Measurements from ENCODE around the gene SYT10. TPM values are rescaled to one million over a fixed set of nuclear protein-coding genes. Genes with fewer than 3 reads are reported as not detected.

The SYT10 gene
- total RNA-seq, 1 experiment from 2014 or later, result 1.7 TPM

DNA sequence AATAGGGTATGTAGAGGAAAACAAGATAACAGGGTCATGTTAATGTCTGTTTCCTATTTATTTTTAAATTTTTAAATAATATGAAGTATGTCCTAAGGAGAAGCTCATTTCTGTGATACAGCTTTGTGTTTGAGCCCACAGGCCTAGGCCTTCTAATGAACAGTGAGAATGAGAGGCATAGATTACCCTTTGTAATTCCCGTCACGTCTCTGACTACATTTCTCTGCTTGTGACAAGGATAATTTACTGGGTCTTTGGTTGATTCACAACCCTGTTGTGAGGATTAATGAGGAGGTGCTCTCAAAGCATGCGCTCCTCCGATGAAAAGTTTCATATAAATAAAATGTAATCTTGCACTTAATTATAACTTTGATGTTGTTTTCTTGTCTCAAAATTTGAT is 56.1 kb downstream of the SYT10 start:
- no peak for ATAC-seq
- CTCF ChIA-PET, result no interaction called here

GRCh38 chr12:33376153-33376552 is 63.5 kb downstream of the SYT10 start:
- H3K4me1 Mint-ChIP-seq, result no peaks in the 10 kb centered on the region
- ChIA-PET CTCF (no interaction called here), POLR2A (no interaction called here)
- H3K27me3 Mint-ChIP-seq (ENCODE audit: low read depth), result no peaks in the 10 kb centered on the region
- H3K4me3 Mint-ChIP-seq, result no peak overlapping the region
- no peaks in the 10 kb centered on the region for H3K36me3 Mint-ChIP-seq
- no peak for DNase-seq (ENCODE audit: low spot score)
- ATAC-seq, result no peak
- H3K27ac Mint-ChIP-seq, result no peak overlapping the region
- H3K9me3 Mint-ChIP-seq, result no peaks in the 10 kb centered on the region
- TF ChIP-seq FOXP4 (CRISPR knock-in tag; IDR thresholded peaks at IDR 0.05) (no peak), RORB (CRISPR knock-in tag; IDR thresholded peaks at IDR 0.05) (no peak), ZNF219 (CRISPR knock-in tag; IDR thresholded peaks at IDR 0.05; ENCODE audit: borderline replicate concordance) (no peak), ZNF423 (CRISPR knock-in tag; IDR thresholded peaks at IDR 0.05) (no peak), ZNF263 (CRISPR knock-in tag; IDR thresholded peaks at IDR 0.05; ENCODE audit: low read depth) (no peak), MAX (CRISPR knock-in tag; IDR thresholded peaks at IDR 0.05) (no peak), KAT7 (CRISPR knock-in tag; IDR thresholded peaks at IDR 0.05; ENCODE audit: borderline replicate concordance) (no peak), ZBTB21 (CRISPR knock-in tag; IDR thresholded peaks at IDR 0.05; ENCODE audit: borderline replicate concordance) (no peak), ESRRA (CRISPR knock-in tag; IDR thresholded peaks at IDR 0.05; ENCODE audit: borderline replicate concordance) (no peak), PRRX2 (CRISPR knock-in tag; IDR thresholded peaks at IDR 0.05) (no peak)
- TF ChIP-seq, protein P1, sequence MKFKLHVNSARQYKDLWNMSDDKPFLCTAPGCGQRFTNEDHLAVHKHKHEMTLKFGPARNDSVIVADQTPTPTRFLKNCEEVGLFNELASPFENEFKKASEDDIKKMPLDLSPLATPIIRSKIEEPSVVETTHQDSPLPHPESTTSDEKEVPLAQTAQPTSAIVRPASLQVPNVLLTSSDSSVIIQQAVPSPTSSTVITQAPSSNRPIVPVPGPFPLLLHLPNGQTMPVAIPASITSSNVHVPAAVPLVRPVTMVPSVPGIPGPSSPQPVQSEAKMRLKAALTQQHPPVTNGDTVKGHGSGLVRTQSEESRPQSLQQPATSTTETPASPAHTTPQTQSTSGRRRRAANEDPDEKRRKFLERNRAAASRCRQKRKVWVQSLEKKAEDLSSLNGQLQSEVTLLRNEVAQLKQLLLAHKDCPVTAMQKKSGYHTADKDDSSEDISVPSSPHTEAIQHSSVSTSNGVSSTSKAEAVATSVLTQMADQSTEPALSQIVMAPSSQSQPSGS (CRISPR knock-in tag; IDR thresholded peaks at IDR 0.05; ENCODE audit: borderline replicate concordance, low read depth), result no peak
- TF ChIP-seq, protein P2, sequence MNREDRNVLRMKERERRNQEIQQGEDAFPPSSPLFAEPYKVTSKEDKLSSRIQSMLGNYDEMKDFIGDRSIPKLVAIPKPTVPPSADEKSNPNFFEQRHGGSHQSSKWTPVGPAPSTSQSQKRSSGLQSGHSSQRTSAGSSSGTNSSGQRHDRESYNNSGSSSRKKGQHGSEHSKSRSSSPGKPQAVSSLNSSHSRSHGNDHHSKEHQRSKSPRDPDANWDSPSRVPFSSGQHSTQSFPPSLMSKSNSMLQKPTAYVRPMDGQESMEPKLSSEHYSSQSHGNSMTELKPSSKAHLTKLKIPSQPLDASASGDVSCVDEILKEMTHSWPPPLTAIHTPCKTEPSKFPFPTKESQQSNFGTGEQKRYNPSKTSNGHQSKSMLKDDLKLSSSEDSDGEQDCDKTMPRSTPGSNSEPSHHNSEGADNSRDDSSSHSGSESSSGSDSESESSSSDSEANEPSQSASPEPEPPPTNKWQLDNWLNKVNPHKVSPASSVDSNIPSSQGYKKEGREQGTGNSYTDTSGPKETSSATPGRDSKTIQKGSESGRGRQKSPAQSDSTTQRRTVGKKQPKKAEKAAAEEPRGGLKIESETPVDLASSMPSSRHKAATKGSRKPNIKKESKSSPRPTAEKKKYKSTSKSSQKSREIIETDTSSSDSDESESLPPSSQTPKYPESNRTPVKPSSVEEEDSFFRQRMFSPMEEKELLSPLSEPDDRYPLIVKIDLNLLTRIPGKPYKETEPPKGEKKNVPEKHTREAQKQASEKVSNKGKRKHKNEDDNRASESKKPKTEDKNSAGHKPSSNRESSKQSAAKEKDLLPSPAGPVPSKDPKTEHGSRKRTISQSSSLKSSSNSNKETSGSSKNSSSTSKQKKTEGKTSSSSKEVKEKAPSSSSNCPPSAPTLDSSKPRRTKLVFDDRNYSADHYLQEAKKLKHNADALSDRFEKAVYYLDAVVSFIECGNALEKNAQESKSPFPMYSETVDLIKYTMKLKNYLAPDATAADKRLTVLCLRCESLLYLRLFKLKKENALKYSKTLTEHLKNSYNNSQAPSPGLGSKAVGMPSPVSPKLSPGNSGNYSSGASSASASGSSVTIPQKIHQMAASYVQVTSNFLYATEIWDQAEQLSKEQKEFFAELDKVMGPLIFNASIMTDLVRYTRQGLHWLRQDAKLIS (CRISPR knock-in tag; IDR thresholded peaks at IDR 0.05; ENCODE audit: borderline replicate concordance), result no peak

More for the DNA sequence above, 56.1 kb downstream of the SYT10 start:
- Mint-ChIP-seq H3K9me3 (no peaks in the 10 kb centered on the region), H3K4me1 (no peaks in the 10 kb centered on the region), H3K4me3 (no peak overlapping the region), H3K36me3 (no peaks in the 10 kb centered on the region), H3K27me3 (ENCODE audit: low read depth) (no peaks in the 10 kb centered on the region), H3K27ac (no peak overlapping the region)
- DNase-seq (ENCODE audit: low spot score), result no peak
- TF ChIP-seq, protein P3, sequence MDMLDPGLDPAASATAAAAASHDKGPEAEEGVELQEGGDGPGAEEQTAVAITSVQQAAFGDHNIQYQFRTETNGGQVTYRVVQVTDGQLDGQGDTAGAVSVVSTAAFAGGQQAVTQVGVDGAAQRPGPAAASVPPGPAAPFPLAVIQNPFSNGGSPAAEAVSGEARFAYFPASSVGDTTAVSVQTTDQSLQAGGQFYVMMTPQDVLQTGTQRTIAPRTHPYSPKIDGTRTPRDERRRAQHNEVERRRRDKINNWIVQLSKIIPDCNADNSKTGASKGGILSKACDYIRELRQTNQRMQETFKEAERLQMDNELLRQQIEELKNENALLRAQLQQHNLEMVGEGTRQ (CRISPR knock-in tag; IDR thresholded peaks at IDR 0.05), result no peak
- TF ChIP-seq FOXP1 (CRISPR knock-in tag; IDR thresholded peaks at IDR 0.05; ENCODE audit: borderline replicate concordance) (no peak), NFYB (CRISPR knock-in tag; conservative IDR thresholded peaks at IDR 0.05; ENCODE audit: low read depth) (no peak), ZNF219 (CRISPR knock-in tag; IDR thresholded peaks at IDR 0.05; ENCODE audit: borderline replicate concordance) (no peak), MYBL2 (CRISPR knock-in tag; IDR thresholded peaks at IDR 0.05) (no peak)
- TF ChIP-seq, protein P4, sequence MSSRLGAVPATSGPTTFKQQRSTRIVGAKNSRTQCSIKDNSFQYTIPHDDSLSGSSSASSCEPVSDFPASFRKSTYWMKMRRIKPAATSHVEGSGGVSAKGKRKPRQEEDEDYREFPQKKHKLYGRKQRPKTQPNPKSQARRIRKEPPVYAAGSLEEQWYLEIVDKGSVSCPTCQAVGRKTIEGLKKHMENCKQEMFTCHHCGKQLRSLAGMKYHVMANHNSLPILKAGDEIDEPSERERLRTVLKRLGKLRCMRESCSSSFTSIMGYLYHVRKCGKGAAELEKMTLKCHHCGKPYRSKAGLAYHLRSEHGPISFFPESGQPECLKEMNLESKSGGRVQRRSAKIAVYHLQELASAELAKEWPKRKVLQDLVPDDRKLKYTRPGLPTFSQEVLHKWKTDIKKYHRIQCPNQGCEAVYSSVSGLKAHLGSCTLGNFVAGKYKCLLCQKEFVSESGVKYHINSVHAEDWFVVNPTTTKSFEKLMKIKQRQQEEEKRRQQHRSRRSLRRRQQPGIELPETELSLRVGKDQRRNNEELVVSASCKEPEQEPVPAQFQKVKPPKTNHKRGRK (CRISPR knock-in tag; IDR thresholded peaks at IDR 0.05; ENCODE audit: borderline replicate concordance), result no peak
- TF ChIP-seq, protein P2 (CRISPR knock-in tag; IDR thresholded peaks at IDR 0.05; ENCODE audit: borderline replicate concordance), result no peak
- TF ChIP-seq, protein P5, sequence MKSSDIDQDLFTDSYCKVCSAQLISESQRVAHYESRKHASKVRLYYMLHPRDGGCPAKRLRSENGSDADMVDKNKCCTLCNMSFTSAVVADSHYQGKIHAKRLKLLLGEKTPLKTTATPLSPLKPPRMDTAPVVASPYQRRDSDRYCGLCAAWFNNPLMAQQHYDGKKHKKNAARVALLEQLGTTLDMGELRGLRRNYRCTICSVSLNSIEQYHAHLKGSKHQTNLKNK (CRISPR knock-in tag; IDR thresholded peaks at IDR 0.05), result no peak
- POLR2A ChIA-PET, result no interaction called here
